ENCODE data around the gene ECM2.

- TF ChIP-seq CTCF (conservative IDR thresholded peaks at IDR 0.05) (no peak), ZFX (IDR thresholded peaks at IDR 0.05) (no peak)
Measured at GRCh38 chr9:92463984-92464383, 71.8 kb downstream of the ECM2 start.
